Astrocyte of the spinal cord (primary cell): ENCODE data around the gene FOXO3.

Experiments
- DNase-seq: peaks from one replicate; pipeline ENCODE4 v3.0.0; 2011; ENCODE audit warnings: low read depth, low spot score
- H3K4me3 ChIP-seq: 2 replicates; pipeline ENCODE4 v1.5.1; 2011; ENCODE audit warnings: low read depth, mild to moderate bottlenecking, low read length, moderate library complexity
- CTCF ChIP-seq: IDR thresholded peaks from 2 replicates; pipeline ENCODE4 v1.5.1; 2012; ENCODE audit warnings: low read depth, mild to moderate bottlenecking, low read length, inconsistent platforms
- in situ Hi-C: cut with HindIII; loops from 2 replicates; pipeline ENCODE4 v1.10.0; 2017; ENCODE audit warnings: low sequenced_read_pairs

Gene FOXO3

GRCh38 chr6:108608453-108609275, 47.9 kb downstream of the FOXO3 start:
- no peak for TF ChIP-seq CTCF
- in situ Hi-C loops: no loop called here
- DNase-seq: peak; percentile 72
- no peak overlapping the region for H3K4me3 ChIP-seq

GRCh38 chr6:108609276-108609769, 48.6 kb downstream of the FOXO3 start:
- H3K4me3 ChIP-seq: no peak overlapping the region
- in situ Hi-C loops: no loop called here
- no peak for TF ChIP-seq CTCF
- peak; percentile 83 for DNase-seq

GRCh38 chr6:108610270-108610839, 49.6 kb downstream of the FOXO3 start:
- no peak for DNase-seq
- no peak for TF ChIP-seq CTCF
- H3K4me3 ChIP-seq: no peak overlapping the region
- in situ Hi-C loops: no loop called here

- no peak for TF ChIP-seq CTCF
- no peak overlapping the region for H3K4me3 ChIP-seq
- DNase-seq: no peak
- in situ Hi-C loops: no loop called here
These were observed 50.4 kb downstream of the FOXO3 start for GRCh38 chr6:108610957-108611586.

GRCh38 chr6:108612852-108613251, 52.1 kb downstream of the FOXO3 start:
- in situ Hi-C loops: no loop called here
- DNase-seq: no peak
- no peak overlapping the region for H3K4me3 ChIP-seq
- TF ChIP-seq CTCF: no peak

GRCh38 chr6:108616544-108616943, 55.8 kb downstream of the FOXO3 start:
- no peak for TF ChIP-seq CTCF
- in situ Hi-C loops: no loop called here
- H3K4me3 ChIP-seq: no peak overlapping the region
- no peak for DNase-seq
